Stimulated activated CD8-positive, alpha-beta memory T cell treated with anti-CD3 and anti-CD28 coated beads, Interleukin-7, amount 100 ng/mL, for 1 hour (primary cell): ENCODE data around the gene CMIP.

Experiments
- DNase-seq, 2 donors: peaks; one replicate each; pipeline ENCODE4 v3.0.0-alpha.2; 2020; ENCODE audit warnings: low read depth in 2 of 2

CMIP gene

GRCh38 chr16:81607006-81607405 is 162.4 kb downstream of the CMIP start:
- DNase-seq: no peak

DNA sequence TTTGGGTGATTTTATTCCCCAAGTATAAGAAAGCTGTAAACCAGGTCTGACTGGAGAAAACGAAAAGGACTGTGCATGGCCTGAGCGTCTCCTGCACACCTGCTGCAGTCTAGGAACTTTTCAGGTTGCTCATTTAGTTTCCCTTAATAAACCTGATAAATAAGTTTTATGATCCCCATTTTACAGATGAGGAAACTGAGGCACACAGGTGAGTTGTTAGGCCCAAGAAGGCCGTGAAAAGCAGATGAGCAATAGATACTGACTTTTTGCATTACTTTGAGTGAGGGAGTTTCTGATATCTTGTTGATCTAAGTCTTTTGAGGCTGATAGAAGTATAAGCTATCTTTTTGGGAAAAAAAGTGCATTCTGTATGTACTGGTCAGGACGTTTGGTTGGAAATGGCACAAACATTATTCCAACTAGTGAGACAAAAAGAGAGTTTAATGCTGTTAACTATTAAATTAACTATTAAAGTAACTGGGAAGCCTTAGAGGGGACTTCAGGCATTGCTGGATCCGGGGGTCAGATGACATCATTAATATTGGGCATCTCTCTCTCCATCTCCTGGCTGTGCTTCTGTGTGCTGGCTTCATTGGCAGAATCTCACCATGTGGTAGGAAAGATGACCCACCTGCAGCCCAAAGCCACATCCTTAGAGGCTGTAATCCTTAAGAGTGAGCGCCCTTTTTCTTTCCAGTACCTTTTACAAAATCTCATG is 163.4 kb downstream of the CMIP start:
- no peak for DNase-seq

DNA sequence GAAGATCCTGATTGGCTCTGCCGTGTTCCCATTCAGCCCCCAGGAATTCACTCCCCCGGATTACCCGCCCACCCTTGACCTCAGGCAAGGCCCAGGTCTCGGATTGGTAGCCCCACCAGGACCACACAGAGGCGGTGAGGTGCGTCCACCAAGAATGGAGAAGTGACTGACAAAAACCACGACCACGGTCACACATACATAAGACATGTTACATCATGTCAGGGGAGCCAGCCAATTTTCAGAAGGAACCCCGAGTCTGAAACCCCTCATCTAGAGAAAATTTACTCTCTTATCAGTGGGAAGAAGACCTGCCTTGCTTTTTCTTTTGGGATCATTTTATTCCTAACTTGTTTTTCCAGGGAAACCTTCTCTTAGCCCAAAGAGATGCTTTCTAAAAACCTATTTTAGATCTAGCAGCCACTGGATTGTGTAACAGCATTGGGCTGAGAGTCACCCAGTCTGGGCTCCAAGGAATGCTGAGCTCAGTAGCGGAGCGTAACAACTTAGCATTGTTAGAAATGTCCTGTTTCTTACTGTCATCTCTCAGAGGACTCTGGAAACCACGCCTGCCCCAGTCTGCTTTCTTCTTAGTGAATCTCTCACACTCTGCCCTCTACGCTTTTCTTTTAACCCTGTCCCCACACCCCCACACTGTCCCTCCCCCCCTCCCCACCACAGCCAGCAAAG is 164.1 kb downstream of the CMIP start:
- no peak for DNase-seq

GRCh38 chr16:81609323-81609892 is 164.8 kb downstream of the CMIP start:
- no peak for DNase-seq

GRCh38 chr16:81610144-81610842 is 165.7 kb downstream of the CMIP start:
- DNase-seq: no peak

GRCh38 chr16:81610936-81611335 is 166.3 kb downstream of the CMIP start:
- DNase-seq: no peak

GRCh38 chr16:81611721-81612120 is 167.1 kb downstream of the CMIP start:
- no peak for DNase-seq

GRCh38 chr16:81612351-81613163 is 167.9 kb downstream of the CMIP start:
- DNase-seq: no peak

DNA sequence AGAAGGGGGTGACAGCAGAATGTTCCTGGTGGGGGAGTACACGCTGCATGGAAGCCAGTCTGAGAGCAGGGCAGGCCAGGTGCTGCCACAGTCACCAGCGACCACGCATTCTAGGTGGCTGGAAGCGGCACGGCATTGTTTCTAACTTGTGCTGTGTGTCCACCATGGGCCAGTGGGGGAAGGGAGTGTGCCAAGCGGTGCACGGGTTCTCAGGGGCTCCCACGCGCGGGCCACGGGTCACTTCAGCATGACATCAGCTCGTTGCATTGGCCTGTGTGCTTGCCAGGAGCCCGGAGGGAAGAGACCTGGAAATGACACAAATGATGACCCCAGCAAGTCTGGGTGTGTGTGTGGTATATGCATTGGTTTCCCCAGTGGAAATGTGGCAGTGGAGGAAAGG is 169.6 kb downstream of the CMIP start:
- no peak for DNase-seq

GRCh38 chr16:81614654-81615359 is 170.2 kb downstream of the CMIP start:
- DNase-seq: no peak

GRCh38 chr16:81615411-81615810 is 170.8 kb downstream of the CMIP start:
- DNase-seq: no peak

DNA sequence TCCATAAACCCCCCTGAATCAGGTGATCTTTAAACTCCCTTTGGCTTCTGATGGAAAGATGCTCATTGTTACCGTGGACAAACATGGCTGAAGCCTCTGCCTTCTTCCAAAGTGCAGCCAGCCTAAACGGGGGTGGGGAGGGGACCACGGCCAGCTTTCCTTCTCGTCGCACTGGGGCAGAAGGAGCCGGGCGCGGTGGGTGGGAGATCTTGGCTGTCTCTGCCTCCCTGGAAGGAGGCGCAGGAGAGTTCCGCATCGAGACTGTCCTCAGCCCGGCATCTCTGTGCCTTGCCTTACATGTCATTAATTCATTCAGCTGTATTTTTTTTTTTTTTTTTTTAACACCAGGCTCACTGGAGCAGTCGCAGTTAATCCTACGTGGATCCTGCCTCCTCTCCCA is 171.2 kb downstream of the CMIP start:
- no peak for DNase-seq

GRCh38 chr16:81616321-81617020 is 171.9 kb downstream of the CMIP start:
- DNase-seq: peak; percentile 42 to 47

DNA sequence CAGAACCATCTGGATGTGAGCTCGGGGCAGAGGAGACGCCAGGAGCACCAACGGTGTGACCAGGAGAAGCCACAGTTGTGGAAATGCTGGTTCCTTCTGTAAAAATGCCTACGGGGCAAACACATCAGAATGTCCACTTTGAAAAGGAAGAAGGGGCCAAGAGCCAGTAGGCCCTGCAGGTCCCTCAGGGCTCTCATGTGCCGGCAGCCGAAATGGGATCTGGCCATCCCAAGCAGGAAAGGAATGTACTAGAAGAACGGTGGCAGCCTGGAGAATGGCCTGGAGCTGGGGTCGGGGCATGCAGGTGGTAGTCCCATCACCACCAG is 172.4 kb downstream of the CMIP start:
- DNase-seq: no peak

GRCh38 chr16:81618187-81618586 is 173.6 kb downstream of the CMIP start:
- no peak for DNase-seq

DNA sequence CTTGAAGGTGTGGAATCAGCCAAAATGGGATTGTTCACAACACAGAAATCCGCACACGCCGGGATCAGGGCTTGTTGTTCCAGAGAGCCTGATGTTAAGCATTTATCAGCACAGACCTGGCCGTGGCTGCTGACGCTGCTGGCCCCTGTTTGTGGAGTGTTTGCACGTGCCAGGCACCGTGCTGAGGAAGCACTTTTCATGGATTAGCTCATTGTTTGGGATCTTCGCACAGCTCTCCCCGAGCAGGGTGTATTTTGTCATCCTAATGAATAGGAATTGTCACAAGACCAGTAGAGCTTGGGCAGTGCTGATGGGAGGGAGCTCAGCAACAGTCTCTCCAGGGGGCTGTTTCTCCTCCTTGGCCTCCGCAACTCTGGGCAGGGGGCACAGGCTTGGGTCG is 174.1 kb downstream of the CMIP start:
- DNase-seq: no peak

- DNase-seq: no peak
These were observed 175.4 kb downstream of the CMIP start for GRCh38 chr16:81620029-81620428.

DNA sequence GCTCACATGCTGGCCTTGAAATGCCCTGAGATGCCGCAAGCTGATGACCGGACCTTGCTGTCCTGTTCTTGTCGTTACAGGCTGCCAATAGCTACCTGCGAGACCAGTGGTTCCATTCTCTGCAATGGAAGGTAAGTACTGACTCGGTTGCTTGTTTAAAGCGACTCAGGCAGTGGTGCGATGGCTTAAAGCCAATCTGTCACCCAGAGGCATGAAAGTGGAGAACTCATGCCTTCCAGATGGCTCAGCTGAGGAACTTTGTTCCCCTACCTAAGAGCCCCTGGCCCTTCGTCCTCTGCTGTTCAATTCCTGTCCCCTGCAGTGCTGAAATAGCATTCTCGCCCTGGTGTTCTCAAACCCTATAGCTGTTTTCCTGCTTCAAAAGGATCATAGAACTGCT is 176.2 kb downstream of the CMIP start:
- DNase-seq: no peak

- DNase-seq: no peak
These were observed 176.9 kb downstream of the CMIP start for GRCh38 chr16:81621496-81621895.

- peak; percentile 24 to 43 for DNase-seq
These were observed 178.9 kb downstream of the CMIP start for GRCh38 chr16:81623365-81624102.
